Measurements from ENCODE around the gene SNX8. TPM values are rescaled to one million over a fixed set of nuclear protein-coding genes. Genes with fewer than 3 reads are reported as not detected.

SNX8 gene
- total and polyA plus RNA-seq, 2 of the 8 experiments (the other 6 are each of a cell fraction or from before 2014, with no cell fraction given), result 46.2 to 70.8 TPM

GRCh38 chr7:2225336-2225735, 88.9 kb downstream of the SNX8 start:
- Histone ChIP-seq H3K79me2 (ENCODE audit: control insufficient read depth in 1 of 2, insufficient read depth in 2 of 2, low read length in 2 of 2) (peaks cover 0 to 44% of the 10 kb centered on the region in 2 experiments; a peak in 3 of 4 replicates), H3K23me2 (ENCODE audit: low read depth, low read length) (no peaks in the 10 kb centered on the region), H3K79me1 (ENCODE audit: low read depth, low read length) (peaks cover 20% of the 10 kb centered on the region), H3K4me2 (ENCODE audit: insufficient read depth in 1 of 2, low read depth in 2 of 2, low read length in 2 of 2) (no peak overlapping the region), H4K20me1 (replicated peaks in 1 of 2; ENCODE audit: control insufficient read depth in 1 of 2, insufficient read depth in 2 of 2, low read length in 2 of 2) (peaks cover 5 to 18% of the 10 kb centered on the region in 2 experiments), H3K18ac (ENCODE audit: extremely low read depth, low read length) (no peak overlapping the region), H2BK20ac (ENCODE audit: low read length) (no peak overlapping the region), H2AFZ (ENCODE audit: low read length) (no peak overlapping the region), H3K14ac (ENCODE audit: insufficient read length) (no peak overlapping the region), H3K4me1 (replicated peaks in 1 of 4; ENCODE audit: control insufficient read depth in 3 of 4, insufficient read depth in 4 of 4, low read length in 3 of 4) (no peaks in the 10 kb centered on the region; a peak in 1 of 7 replicates), H3K4ac (replicated peaks; ENCODE audit: insufficient read length, low read depth, low read length) (no peak overlapping the region), H2BK120ac (replicated peaks; ENCODE audit: low read depth, low read length) (no peak overlapping the region), H2AK5ac (ENCODE audit: low read depth, low read length) (no peak overlapping the region), H4K8ac (ENCODE audit: extremely low read depth, insufficient read depth, low read length) (no peak overlapping the region), H3K9me3 (ENCODE audit: insufficient read depth in 2 of 2, low read depth in 1 of 2, low read length in 1 of 2) (no peaks in the 10 kb centered on the region), H3K27me3 (replicated peaks in 1 of 4; ENCODE audit: control insufficient read depth in 3 of 4, extremely low read depth in 1 of 4, insufficient read depth in 3 of 4, low read length in 3 of 4) (no peaks in the 10 kb centered on the region), H3K23ac (ENCODE audit: insufficient read length) (no peak overlapping the region), H3K56ac (replicated peaks; ENCODE audit: insufficient read length, low read depth, low read length) (no peak overlapping the region), H2BK5ac (ENCODE audit: low read depth, low read length) (no peak overlapping the region), H2BK15ac (ENCODE audit: low read length) (no peak overlapping the region), H3K9ac (replicated peaks in 1 of 4; ENCODE audit: extremely low read depth in 1 of 4, low read depth in 3 of 4, low read length in 3 of 4) (no peak overlapping the region), H3K27ac (ENCODE audit: low read depth, low read length) (no peak overlapping the region), H2BK12ac (ENCODE audit: low read depth, low read length) (no peak overlapping the region), H3K36me3 (ENCODE audit: control insufficient read depth in 2 of 4, insufficient read depth in 4 of 4, low read length in 3 of 4) (peaks cover 9 to 35% (median 27%) of the 10 kb centered on the region in 4 experiments; a peak in 7 of 8 replicates), H4K91ac (replicated peaks; ENCODE audit: insufficient read length, low read length) (no peak overlapping the region), H4K5ac (ENCODE audit: insufficient read length, low read depth, low read length) (no peak overlapping the region), H3K4me3 (ENCODE audit: extremely low read depth in 1 of 4, insufficient read depth in 2 of 4, low read depth in 3 of 4, low read length in 4 of 4) (no peak overlapping the region)
- WGBS, 2 experiments (ENCODE audit: extremely low coverage in 1 of 2, insufficient coverage in 1 of 2, insufficient read length in 1 of 2, insufficient replicate concordance in 2 of 2, low coverage in 1 of 2, low lambda C conversion rate in 2 of 2, missing lambda C conversion rate in 1 of 2), result 95% methylated on average over 14 of the region's 14 CpGs; no CpG with 5 or more reads in 1 of the 2 experiments
- POLR2A ChIA-PET (ENCODE audit: partially characterized antibody), result interaction anchor here (1.1 kb wide), 1 partner anchor 10 kb away, joined by 3 read pairs; no protein-coding TSS in a partner anchor
- DNase-seq (ENCODE audit: low read depth in 1 of 2, low spot score in 2 of 2) (no peak), FAIRE-seq (no peak)
- CTCF ChIA-PET (ENCODE audit: partially characterized antibody), result interaction anchor here (1.7 kb wide), 2 partner anchors 9 to 12 kb away, joined by 3 read pairs; no protein-coding TSS in a partner anchor
- TF ChIP-seq PHF8 (conservative IDR thresholded peaks at IDR 0.05; ENCODE audit: low read depth, low read length) (no peak), KDM4A (IDR thresholded peaks at IDR 0.05; ENCODE audit: low read depth, low read length, severe bottlenecking) (no peak), RFX5 (IDR thresholded peaks at IDR 0.05; ENCODE audit: borderline replicate concordance, low read depth, low read length) (no peak)
